AG04450 (cell line): ENCODE results near the gene CMC2. TPM values are rescaled to one million over a fixed set of nuclear protein-coding genes. Genes with fewer than 3 reads are reported as not detected.

ENCODE experiments used
- CTCF ChIA-PET: fragments of 300-600, 350-600 bp; formaldehyde crosslinking; extraction: SDS; loops from one replicate; lab custom pipeline; 2022; ENCODE audit warnings: antibody characterized with exemption, inconsistent platforms; lab: Charles Lee
- POLR2A ChIA-PET: fragments of 350-600 bp; formaldehyde crosslinking; extraction: SDS; loops from one replicate; lab custom pipeline; 2021; ENCODE audit warnings: antibody characterized with exemption, inconsistent platforms; lab: Yijun Ruan, JAX
- DNase-seq: peaks from one replicate; pipeline ENCODE4 v3.0.0-alpha.2; 2011; ENCODE audit warnings: low read depth, low spot score
- H3K27ac ChIP-seq: one replicate; pipeline ENCODE4 v1.5.1; 2012; ENCODE audit warnings: low read depth, low read length, control low read depth
- H3K27me3 ChIP-seq: one replicate; pipeline ENCODE4 v1.6.0; 2012; ENCODE audit warnings: low read length; ENCODE audit not compliant: control insufficient read depth, insufficient read depth
- H3K4me3 ChIP-seq: 2 replicates; pipeline ENCODE4 v1.5.1; 2011; ENCODE audit warnings: mild to moderate bottlenecking, low read depth, low read length, control low read depth
- H3K9me3 ChIP-seq: 2 replicates; pipeline ENCODE4 v1.5.1; 2012; ENCODE audit warnings: low read length; ENCODE audit not compliant: control insufficient read depth, insufficient read depth
- polyA plus RNA-seq: library from polyadenylated mRNA; depleted of rRNA; stranded (reverse); fragments of >200 nt; gene quantifications from 2 replicates; pipeline ENCODE4 v1.2.3, GENCODE V29; 2011
- TF ChIP-seq, protein P1 (sequence below): IDR thresholded peaks from 2 replicates; pipeline ENCODE4 v1.5.1; 2011; ENCODE audit warnings: low read depth, low read length, control low read depth, inconsistent platforms

The CMC2 gene
- polyA plus RNA-seq, 1 experiment: 85.2 TPM

DNA sequence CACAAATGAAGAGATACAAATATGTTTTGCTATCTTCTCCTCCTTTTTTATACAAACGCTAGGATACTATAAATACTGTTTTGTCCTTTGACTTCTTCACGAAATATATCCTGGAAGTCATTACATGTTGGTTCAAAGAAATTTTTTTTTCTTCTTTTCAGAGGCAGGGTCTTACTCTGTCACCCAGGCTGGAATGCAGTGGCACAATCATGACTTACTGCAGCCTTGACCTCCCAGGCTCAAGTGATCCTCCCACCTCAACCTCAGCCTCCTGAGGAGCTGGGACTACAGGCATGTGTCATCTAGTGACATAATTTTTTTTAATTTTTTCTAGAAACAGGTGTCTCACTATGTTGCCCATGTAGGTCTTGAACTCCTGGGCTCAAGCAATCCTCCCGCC, 16.1 kb downstream of the CMC2 start:
- CTCF ChIA-PET: interaction anchor here (0.7 to 10.6 kb wide), 3 partner anchors 11 to 42 kb away, joined by 3 to 120 read pairs (median 3); no protein-coding TSS in a partner anchor
- TF ChIP-seq, protein P1, sequence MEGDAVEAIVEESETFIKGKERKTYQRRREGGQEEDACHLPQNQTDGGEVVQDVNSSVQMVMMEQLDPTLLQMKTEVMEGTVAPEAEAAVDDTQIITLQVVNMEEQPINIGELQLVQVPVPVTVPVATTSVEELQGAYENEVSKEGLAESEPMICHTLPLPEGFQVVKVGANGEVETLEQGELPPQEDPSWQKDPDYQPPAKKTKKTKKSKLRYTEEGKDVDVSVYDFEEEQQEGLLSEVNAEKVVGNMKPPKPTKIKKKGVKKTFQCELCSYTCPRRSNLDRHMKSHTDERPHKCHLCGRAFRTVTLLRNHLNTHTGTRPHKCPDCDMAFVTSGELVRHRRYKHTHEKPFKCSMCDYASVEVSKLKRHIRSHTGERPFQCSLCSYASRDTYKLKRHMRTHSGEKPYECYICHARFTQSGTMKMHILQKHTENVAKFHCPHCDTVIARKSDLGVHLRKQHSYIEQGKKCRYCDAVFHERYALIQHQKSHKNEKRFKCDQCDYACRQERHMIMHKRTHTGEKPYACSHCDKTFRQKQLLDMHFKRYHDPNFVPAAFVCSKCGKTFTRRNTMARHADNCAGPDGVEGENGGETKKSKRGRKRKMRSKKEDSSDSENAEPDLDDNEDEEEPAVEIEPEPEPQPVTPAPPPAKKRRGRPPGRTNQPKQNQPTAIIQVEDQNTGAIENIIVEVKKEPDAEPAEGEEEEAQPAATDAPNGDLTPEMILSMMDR: no peak
- no peak overlapping the region for H3K27ac ChIP-seq
- H3K9me3 ChIP-seq: no peaks in the 10 kb centered on the region
- POLR2A ChIA-PET: no interaction called here
- no peak overlapping the region for H3K4me3 ChIP-seq
- no peak for DNase-seq
- no peaks in the 10 kb centered on the region for H3K27me3 ChIP-seq

DNA sequence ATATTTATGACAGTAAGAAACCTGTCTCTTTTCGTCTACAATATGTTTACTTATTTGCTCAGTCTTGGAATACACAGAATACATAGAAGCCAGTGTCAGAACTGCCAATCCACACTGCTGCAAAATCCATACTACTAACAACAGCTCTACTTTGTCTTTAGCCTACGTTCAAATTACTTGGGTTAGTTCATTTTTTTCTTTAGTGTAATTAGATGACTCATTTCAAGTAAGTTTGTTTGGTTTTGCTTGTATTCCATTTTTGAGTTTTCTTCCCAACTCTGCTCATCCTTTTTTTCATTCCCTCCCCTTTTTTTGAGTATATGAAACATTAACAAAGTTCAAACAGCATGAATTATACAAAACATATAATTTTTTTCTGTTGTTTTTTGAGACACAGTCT, 16.9 kb downstream of the CMC2 start:
- TF ChIP-seq, protein P1: no peak
- POLR2A ChIA-PET: no interaction called here
- H3K27ac ChIP-seq: no peak overlapping the region

DNA sequence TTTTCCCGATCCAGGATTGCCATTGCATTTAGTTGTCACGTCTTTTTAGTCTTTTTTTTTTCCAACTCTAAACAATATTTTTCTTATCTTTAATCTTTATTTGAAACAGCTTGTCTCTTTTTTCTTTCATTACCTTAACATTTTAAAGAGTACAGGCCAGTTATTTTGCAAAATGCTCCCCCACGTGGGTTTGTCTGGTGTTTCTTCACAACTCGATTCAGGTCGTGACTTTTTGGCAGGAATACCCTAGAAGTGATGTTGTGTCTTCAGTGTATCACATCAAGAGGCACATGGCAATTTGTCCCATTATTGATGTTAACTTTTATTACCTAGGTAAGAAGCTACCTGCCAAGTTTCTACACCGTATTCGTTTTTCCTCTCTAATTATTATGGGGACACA, 17.9 kb downstream of the CMC2 start:
- ChIA-PET POLR2A (no interaction called here), CTCF (interaction anchor here (10.6 kb wide), 1 partner anchor 16 kb away, joined by 120 read pairs; no protein-coding TSS in a partner anchor)
- Histone ChIP-seq H3K4me3 (no peak overlapping the region), H3K27me3 (no peaks in the 10 kb centered on the region), H3K9me3 (no peaks in the 10 kb centered on the region), H3K27ac (no peak overlapping the region)
- TF ChIP-seq, protein P1: no peak
- DNase-seq: no peak

More for the DNA sequence above, 16.9 kb downstream of the CMC2 start:
- Histone ChIP-seq H3K4me3 (no peak overlapping the region), H3K27me3 (no peaks in the 10 kb centered on the region), H3K9me3 (no peaks in the 10 kb centered on the region)
- no peak for DNase-seq
- CTCF ChIA-PET: interaction anchor here (1.2 to 10.6 kb wide), 2 partner anchors 15 to 41 kb away, joined by 3 to 120 read pairs; no protein-coding TSS in a partner anchor

DNA sequence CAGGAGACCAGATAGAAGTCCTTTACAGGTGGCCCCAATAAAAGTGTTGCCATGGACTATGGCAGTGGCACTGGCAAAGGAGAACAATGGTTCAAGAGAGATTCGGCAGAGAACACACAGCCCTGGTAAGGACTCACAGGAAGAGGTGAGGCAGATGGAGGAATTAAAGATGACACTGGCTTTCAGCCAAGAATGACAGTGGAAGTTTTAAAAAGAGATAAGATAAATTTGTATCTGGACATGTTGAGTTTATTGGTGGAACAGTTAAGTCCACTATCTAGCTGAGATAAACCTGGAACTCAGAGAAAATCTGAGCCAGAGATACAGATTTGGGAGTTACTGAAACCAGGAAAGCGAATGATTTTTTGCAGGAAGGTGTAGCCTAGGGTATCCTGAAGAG, 20.1 kb downstream of the CMC2 start:
- ChIA-PET POLR2A (no interaction called here), CTCF (interaction anchor here (10.6 kb wide), 1 partner anchor 18 kb away, joined by 120 read pairs; no protein-coding TSS in a partner anchor)
- H3K27ac ChIP-seq: no peak overlapping the region
- DNase-seq: no peak
- no peaks in the 10 kb centered on the region for H3K27me3 ChIP-seq
- TF ChIP-seq, protein P1: no peak
- H3K9me3 ChIP-seq: no peaks in the 10 kb centered on the region
- no peak overlapping the region for H3K4me3 ChIP-seq

DNA sequence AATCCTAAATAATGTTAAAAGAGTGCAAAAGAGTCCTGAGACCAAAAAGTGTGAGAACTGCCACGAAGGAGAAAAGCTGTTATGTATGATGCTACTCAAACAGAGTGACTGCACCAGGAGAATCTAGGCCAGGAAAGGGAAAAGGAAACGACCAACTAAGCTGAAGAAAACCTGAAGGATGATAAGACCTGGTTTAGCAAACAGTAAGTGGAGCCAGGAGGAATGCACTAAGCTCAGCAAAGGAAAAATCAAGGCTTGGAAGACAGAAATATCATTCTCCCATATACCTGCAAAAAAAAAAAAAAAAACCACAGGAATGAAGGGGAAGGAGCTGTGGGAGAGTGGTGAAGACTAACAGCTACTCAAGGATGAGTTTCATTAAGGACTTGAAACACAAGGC, 21.1 kb downstream of the CMC2 start:
- no peak overlapping the region for H3K4me3 ChIP-seq
- CTCF ChIA-PET: interaction anchor here (0.6 to 10.6 kb wide), 4 partner anchors 11 to 160 kb away, joined by 5 to 120 read pairs (median 6); no protein-coding TSS in a partner anchor
- POLR2A ChIA-PET: interaction anchor here (0.7 kb wide), 2 partner anchors 93 to 674 kb away, joined by 4 to 8 read pairs; no protein-coding TSS in a partner anchor
- no peak overlapping the region for H3K27ac ChIP-seq
- DNase-seq: no peak
- no peaks in the 10 kb centered on the region for H3K27me3 ChIP-seq
- no peaks in the 10 kb centered on the region for H3K9me3 ChIP-seq
- TF ChIP-seq, protein P1: no peak
